Hippocampal formation (tissue), 2 donors: ENCODE data around the gene CIDEB.

Source experiments
- DNase-seq, 2 donors: peaks; one replicate each; lab custom pipeline; 2025; lab: John Stamatoyannopoulos, UW

Gene CIDEB

DNA sequence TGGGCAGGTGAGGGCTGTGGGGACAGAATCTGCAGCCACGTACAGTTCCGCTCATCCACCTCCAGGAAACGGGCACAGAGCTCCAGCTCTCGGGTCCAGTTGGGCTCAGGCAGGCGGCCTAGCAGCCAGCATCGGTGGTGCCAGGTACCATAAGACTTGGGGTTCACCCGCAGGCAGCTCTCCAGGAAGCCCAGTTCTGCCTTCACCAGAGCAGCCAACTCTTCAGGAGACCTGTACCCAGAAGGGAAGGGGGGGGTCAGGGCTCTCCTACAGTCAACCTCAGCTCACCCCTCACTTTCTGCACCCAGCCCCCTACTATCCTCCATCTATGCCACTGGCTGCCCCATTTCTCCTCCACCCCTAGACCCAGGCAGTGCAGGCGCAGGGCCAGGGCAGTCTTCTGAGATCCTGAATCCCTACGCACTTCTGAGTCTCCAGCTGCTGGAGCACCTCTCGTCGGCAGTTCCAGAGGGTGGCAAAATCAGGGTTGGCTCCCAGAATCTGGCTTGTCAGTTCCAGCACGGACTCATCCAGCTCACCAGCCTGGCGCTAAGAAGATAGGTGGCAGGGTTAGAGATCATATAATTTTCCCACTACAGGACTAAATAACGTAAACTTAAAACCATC, 37.8 kb downstream of the CIDEB start:
- DNase-seq: no peak

DNA sequence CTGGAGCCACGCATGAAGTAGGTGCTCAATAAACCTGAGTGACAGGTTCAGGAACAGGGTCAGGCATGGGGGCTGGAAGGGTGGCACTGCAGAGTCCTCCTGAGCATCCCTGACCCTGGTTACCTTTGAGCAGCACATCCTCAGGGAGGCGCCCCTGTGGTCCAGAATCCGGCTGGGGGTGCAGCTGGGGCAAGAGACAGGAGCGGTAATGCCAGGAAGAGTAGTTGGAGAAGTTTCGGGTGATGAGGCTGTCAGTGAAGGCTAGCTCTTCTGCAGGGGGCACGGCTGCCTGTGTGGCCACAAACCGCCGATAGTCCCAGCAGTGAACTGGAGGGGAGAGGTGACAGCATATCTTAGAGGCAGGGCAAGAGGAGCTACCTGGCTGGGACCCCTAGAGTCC, 38.4 kb downstream of the CIDEB start:
- DNase-seq: no peak

DNA sequence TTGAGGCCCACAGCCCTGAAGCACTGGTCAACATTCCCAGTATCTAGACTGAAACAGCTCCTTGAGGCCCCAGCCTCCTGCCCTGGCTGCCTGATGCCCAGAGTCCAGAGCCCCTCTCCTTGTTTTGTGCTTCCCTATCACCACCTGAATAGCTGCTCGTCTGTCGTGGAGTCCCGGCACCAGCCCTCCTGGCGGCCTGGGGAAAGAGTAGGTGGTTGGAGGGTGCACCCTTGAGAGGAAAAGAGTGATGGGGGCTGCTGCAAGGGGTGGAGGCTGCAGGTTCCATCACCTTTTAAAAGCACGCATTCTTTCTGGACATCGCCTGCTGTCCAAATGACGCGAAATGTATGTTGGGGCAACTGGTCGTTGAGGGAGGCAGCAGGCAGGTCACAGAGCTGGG, 39.6 kb downstream of the CIDEB start:
- DNase-seq: no peak

DNA sequence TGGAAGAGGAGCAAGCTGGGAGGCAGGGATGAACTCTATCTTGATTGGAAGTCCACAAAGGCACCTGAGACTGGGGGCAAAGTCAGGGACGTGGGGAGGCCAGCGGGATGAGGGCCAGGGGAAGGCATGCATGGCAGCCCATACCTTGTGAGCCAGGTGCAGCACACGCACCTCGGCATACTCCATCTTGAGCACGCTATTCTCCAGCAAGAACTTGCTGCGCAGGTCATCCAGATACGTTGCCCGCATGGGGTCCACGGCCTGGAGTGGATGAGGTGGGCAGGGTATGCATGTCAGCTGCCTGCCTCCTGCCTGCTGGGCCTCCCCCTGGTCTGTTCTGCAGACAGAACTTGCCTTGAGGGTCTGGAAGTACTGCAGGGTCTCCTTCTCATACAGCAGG, 40.3 kb downstream of the CIDEB start:
- DNase-seq: no peak

DNA sequence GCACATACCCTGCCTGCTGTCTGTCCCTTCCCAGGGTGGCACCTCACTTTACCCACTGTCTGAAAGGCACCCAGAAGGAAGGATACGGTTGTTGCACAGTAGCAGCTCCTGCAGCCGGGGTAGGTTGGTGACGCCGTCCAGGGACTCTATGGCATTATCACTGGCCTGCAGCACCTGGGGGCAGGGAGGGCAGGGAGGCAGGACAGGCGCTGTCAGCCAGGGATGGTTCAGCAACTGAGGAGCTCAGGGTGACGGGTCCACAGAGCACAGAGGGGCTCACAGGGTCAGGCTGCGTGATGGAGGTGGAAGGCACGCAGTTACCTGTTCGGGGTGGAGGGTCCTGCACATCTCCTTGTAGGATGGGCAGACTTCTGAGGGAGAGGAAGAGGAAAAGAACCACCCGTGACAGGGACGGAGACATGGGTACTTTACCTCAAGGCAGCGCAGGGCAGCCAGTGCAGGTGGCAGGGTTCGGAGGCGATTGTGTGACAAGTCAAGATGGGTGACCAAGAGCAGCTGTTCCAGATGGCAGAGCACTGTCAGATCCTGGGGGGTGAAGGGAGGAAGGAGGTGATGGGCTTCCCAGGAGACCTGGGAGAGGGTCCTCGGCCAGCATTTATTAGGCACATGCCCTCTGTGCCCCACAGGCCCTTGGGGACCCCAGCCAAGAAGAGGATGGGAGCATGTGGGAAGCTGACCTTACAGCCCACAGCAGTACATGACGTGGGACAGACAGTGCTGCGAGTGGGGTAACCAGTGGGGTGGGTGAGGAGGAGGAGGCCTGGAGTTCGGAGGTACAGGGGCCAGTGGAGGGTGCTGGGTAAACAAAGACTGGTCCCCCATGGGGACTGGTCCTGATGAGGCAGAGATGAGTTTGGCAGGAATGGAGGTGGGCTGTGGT, 41.2 kb downstream of the CIDEB start:
- no peak for DNase-seq

DNA sequence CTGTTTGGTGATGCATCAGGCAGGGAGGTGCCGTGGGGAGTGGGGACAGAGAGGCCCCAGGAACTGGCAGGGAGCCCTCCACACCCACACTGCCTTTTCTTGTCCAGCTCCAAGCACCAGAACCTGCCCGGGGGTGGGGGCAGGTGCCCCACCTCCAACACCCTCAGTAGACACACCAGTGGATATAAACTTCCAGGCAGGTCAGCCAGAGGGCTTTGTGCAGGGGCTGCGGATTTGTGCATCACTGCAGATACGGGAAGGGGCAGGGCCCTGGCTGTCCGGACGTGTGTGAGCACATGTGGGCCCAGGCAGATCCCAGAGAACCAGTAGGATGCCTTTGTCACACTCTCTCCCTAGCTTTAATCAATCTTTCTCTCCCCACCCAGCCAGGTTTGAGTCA, 43.5 kb downstream of the CIDEB start:
- no peak for DNase-seq

DNA sequence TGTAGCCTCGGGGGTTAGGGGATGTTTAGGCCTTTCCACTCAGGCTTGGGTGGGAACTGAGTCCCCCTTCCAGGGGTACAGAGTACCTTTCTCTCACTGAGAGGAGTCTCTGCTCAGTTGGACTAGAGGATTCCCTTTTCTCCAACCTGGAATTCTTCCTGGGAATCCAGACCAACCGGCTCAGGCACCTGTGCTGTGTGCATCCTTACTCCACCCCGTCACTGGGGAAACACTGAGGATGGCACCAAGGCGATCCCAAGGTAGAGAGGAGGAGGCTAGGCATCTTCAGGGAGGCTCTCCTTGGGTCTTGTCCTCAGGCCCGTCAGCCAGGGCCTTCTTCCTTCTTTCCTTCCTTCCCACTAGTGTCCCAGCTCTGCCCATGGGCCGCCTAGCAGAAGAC, 43.9 kb downstream of the CIDEB start:
- DNase-seq: no peak

DNA sequence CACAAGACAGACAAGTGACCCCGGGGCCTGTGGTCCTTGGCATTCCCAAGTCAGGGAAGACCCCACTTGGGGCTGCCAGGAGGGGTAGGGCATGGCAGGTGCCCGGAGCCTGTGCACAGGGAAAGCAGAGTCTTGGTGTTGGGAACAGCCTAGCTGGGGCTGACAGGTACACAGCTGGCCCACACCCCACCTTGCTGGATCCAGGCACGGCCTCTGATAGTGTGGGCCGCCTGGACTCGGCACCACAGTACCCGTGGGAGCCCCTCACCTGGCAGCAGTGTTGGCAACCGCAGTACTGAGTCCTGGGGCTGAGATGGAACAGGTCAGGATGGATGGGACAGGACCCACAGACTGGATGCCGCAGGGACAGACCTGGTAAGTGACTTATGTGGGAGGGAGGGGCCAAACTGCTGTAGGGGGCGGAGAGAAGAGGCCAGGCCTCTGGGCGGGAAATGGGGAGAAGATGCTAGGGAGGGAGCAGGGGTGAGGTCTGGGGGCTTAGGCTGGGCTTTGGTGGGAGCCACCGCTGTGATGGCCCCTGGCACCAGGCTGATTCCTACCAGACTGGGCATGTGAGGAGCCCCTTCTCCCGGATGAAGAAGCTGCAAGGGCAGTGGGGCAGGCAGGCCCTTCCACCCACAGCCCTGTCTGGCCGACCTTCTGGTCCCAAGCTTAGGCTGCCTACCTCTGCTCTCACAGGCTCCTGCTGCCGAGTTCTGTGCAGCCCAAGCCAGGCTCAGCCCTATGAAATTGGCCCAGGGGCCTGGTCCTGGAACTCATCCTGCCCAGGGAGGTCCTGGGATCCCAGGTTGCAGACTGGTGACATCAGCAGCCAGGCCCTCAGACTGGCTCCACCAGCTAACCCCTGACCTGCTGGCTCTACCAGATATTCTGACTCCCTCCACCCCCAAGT, 44.7 kb downstream of the CIDEB start, which contains the start of gene TGM1:
TSS of gene TGM1 (minus strand) at position 357 of the 913 bp plus-strand sequence. CDS start 825 bp downstream, outside the sequence.
- DNase-seq: no peak

DNA sequence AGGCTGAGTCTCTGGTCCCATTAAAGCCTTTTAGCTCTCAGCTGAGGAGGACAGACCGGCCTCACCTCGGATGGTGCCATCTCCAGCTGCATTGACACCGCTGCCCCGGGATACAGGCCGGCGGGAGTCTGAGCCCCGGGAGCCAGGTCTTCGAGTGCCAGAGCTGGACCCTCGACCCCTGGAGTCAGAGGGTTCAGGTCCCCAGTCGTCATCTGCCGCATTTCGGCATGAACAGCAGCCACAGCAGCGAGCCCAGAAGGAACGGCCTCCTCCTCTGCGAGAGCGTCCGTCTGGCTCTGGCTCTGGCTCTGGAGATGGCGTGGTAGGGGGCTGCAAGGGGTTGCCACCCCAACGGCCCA, 45.8 kb downstream of the CIDEB start:
- DNase-seq: no peak

DNA sequence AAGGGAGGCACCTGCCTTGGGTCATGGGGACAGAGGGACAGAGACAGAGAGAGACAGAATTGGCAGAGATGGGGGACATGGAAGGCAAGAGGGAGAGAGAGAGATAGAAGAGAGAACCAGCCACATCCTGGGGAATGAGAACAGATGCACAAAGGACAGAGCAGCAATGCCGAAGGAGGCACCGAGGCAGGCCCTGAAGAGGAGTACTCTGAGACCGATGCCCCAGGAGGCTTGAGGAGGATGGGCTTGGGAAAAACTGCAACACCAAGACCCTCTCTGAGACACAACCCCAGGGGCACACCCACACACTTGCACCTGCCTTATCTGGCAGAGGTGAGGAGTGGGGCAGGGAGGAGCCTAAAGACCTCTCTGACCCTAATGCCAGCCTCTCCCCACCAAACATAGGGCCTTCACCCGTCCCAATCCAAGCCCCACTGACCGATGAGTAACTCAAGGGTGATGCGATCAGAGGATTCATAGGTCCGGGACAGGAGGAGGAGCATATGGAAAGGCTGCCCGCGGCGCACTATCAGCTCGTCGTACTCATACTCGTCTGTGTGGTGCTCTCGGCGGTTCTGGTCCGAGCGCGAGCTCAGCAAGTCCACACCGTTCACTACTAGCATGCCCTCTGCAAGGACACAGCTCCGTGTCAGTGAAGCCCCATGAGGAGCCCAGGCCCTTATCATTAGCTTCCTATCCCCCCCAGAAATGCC, 46.4 kb downstream of the CIDEB start:
- DNase-seq: no peak

DNA sequence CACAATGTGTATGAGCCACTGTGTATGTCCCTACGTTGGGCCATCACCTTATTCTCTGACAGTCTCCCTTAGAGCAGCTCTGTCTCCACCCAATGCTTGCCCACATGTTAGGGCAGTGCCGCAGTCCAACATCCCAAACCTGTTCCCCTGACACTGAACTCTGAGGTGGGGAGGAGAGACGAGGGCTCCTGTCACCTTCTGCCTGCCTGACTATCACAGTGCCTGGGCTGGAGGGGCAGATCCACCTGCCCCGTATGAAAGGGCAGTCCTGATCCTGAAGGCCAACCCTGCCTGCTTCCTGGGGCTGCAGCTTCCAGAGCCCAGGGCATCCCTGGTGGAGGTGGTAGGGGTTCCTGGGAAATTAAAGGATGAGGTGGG, 47.0 kb downstream of the CIDEB start:
- no peak for DNase-seq

DNA sequence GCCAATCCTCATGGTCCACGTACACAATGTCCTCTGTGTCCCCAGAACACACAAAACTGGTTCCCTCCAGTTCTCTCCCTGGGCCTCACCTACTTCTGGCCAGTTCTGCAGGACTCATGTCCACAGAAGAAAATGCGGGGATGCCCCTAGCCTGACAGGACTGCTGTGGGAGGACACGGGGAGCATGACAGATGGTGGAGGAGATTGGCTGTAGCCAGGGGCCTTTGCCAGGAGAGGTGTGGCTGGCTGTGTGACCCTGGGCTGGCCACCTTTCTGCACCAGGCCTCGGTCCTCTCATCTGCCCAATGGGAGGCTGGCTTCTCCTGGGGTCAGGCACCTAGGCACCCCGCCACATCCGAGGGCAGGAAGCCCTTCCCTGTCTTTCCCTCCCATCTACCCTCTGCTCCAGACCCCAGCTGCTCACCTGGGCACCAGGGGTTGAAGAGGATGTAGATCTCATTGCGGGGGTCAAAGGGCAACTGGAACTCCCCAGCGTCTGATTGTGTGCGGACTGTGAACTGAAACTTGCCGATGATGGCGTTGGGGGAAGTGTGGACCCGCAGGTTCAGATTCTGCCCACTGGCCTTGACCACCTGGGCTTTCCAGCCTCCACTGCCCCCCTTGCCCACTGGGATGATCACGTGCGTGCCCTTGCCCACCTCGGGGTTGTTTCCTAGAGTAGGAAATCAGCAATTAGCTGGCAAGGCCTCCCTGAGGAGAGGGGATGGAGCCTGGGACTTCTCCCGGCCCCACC, 47.6 kb downstream of the CIDEB start:
- DNase-seq: no peak

DNA sequence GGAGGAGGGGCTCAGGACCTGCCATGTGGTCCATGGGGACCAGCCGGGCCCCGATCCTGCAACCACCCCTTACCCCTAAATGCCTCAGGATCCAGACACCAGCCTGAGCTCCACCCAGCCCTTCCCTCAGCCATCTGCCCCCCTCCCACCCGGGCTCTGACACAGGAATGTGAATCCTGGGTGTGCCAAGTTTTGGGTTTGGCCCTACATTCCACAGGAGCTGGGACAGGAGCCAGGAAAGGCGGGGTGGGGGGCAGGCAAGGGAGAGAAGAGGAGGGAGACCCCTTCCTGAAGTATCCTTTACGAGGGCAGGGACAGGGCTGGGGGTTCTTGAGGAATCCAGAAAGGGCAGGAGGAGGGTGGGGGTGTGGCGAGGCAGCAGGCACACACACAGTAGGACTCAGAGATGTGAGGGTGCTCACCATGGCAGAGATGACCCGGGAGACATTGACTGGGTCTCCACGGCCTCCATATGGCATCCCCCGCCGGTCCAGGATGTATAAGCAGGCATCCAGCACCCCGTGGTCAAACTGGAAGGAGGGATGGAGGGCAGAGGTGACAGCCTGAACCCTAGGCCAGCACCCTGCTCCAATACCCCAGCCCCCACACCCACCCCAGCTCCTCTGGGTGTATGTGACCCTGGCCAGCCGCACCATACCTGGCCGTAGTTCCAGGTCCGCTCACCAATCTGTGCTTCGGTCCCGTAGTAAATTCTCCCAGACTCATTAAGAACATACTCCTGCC, 48.3 kb downstream of the CIDEB start:
- no peak for DNase-seq

DNA sequence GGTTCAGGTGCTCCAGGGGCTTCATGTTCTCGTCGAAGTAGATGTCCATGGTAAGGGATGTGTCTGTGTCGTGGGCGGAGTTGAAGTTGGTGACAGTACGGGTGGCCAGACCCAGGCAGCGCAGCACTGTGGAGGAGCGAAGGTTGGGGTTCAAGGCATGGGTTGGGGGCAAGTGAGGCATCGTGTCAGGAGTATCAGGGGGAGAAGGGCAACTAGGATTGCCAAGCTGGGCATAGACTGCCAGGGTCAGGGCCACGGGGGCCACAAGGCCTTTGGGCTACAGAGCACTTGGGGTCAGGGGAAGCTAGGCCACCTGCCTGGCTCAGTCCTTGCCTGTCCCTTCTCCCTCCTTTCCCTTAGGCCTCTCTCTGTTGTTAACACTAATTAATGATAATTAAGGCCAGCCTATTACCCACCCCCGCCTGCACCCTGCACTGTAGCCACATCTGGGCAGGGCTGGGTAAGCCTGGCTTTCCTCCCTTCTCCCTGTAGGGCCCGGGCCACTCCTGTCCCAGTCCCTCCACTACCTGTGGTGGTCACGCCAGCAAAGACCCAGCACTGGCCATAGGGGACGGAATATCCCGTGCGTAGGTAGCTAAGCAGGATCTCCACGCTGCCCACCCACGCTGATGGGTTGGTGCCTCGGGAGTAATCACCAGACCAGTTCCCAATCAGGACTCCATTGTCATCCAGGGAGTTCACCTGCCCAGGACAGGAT, 49.1 kb downstream of the CIDEB start:
- no peak for DNase-seq

DNA sequence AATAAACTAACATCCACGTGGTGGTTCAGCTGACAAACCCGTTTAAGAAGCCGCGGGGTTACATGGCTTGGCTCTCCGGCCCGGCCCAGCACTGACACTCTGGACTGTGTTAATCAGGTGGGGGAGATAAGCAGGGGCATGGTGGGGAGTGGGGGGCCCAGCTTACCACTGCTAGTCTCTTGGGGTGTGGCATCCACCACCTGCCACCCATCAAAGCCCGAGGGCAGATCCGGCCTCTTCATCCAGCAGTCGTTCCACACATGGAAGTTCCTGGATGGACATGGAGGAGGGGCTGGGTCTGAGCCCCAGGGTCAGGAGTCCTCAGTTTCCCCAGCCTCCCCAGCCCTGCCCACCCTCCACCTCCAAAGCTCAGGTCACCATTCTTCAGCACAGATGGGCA, 49.7 kb downstream of the CIDEB start:
- DNase-seq: no peak

DNA sequence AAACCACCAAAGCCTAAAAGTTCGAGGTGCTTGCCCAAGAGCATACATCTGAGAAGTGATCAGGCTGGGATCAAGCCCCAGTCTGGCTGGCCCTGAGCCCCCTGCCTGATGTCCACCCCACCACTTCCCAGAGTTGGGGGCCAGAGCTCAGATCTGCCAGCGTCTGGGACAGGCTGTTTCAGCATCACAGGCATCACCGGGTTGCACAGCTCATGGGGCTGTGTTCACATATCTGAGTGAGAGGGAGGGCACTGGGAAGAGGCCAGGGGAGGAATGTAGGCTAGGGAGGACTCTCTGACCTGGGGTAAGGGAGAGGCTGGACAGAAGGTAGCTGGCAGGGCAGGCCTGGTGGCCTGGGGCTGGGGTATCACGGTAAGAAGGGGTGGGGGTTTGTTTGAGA, 50.8 kb downstream of the CIDEB start:
- DNase-seq: no peak

DNA sequence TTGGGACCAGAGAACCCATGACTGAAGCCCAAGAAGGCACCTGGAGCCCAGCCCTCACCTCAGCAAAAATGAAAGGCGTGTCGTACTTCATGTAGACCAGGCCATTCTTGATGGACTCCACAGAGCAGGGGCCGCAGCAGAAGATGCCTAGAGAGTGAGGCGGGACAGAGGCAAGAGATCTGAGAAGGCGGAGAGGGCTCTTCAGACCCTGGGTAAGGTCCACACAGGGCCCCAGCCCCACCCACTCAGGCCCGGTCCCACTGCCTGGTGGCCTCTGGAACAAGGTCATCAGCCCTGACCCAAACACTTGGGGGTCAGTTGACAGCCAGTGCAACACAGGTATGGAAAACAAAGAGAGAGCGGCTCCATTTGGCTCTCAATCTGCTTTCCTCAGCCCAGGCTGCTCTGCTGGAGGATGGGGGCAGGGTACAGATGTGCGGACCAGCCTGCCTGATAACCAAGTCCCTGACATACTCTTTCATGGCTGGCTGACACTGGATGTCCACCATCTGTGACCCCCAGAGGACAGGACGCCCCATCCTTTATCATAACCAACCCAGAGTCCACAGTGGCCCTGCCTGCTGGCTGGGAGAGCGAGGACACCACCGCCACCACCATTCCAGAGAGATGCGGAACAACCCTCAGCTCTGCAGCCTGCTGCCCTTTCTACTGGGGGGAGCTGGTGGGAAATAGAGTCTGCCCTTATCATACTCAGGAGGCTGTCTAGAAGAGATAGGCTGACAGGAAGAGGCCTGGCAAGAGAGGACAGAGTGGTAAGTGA, 51.7 kb downstream of the CIDEB start:
- no peak for DNase-seq

DNA sequence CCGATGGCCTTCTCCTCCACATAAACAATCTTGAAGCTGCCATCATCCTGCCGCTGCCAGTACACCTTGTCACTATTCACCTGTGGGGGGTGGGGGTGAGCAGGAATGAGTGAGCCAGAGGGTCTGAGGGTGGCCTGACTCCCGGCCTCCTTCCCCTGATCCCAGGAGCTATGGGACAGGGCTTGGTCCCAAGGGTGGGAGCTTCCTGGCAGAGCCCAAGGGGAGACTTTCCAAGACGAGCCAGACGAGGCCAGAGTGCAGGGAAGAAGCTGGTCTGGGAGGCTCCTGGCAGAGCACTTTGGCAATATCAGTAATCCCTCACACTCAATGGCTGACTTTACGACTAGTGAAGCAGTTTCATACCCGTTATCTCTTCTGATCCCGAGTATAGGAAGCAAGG, 52.3 kb downstream of the CIDEB start:
- DNase-seq: no peak
